K562 (cell line): ENCODE data around the gene HP1BP3. TPM values are rescaled to one million over a fixed set of nuclear protein-coding genes. Genes with fewer than 3 reads are reported as not detected.
A peak's percentile ranks its signal among the peaks of the same experiment; 100 is the strongest.

Experiments
- ATAC-seq: fragments of 200-7000 bp; cut with Tn5 transposase; 3 replicates; pipeline ENCODE4 v1.9.1; 2020; ENCODE audit warnings: moderate library complexity
- BruUV-seq: library from RNA; stranded (reverse); fragments of 400-500 nt; replicated peaks from 2 replicates; lab custom pipeline; 2021; lab: Mats Ljungman, UMichigan
- CTCF ChIA-PET: fragments of 300-600 bp; formaldehyde crosslinking; extraction: SDS; loops from one replicate; lab custom pipeline; 2021; ENCODE audit warnings: low intra/inter-chr PET ratio; lab: Yijun Ruan, JAX
- POLR2A ChIA-PET: fragments of 300-600, 350-650 bp; sonication (Branson Sonifier 250); formaldehyde crosslinking; extraction: SDS; loops from one replicate; lab custom pipeline; 2021; ENCODE audit warnings: antibody characterized with exemption, inconsistent platforms; lab: Yijun Ruan, JAX
- DNase-seq, 4 experiments: peaks; one replicate each; pipeline versions ENCODE4 v3.0.0 to v3.0.0-alpha.2; 2011 to 2018; ENCODE audit warnings: low spot score in 3 of 4, mixed read lengths in 3 of 4; ENCODE audit errors: extremely low read depth in 1 of 4
- FAIRE-seq: peaks from 2 replicates; lab custom pipeline; 2011; peaks lifted over from hg19 to GRCh38; lab: Jason Lieb, UNC
- H2AFZ ChIP-seq: 2 replicates; pipeline ENCODE4 v1.6.0; 2011; ENCODE audit warnings: low read depth, low read length, control low read depth, inconsistent platforms
- H3K27ac ChIP-seq: fragments of 200-600 bp; 3 replicates; pipeline ENCODE4 v1.8.0; 2011; ENCODE audit warnings: low read depth, mild to moderate bottlenecking, control low read depth, inconsistent platforms, low read length, moderate library complexity, mixed read lengths; ENCODE audit errors: extremely low read depth
- H3K27me3 ChIP-seq, 2 experiments: fragments of 300-600 bp in 1 of 2; 2 replicates in 1 of 2; 3 replicates in 1 of 2; pipeline versions ENCODE4 v1.6.0 to v1.8.0; 2011; ENCODE audit warnings: inconsistent platforms in 2 of 2, low read length in 2 of 2, mild to moderate bottlenecking in 1 of 2, mixed read lengths in 1 of 2, moderate library complexity in 1 of 2; ENCODE audit not compliant: control insufficient read depth in 2 of 2, insufficient read depth in 2 of 2
- H3K36me3 ChIP-seq: fragments of 300-600 bp; 3 replicates; pipeline ENCODE4 v1.8.0; 2011; ENCODE audit warnings: mild to moderate bottlenecking, low read length, inconsistent platforms; ENCODE audit not compliant: control insufficient read depth, insufficient read depth
- H3K4me1 ChIP-seq, 2 experiments: fragments of 200-600 bp in 1 of 2; replicated peaks in 1 of 2; 2 replicates in 1 of 2; 3 replicates in 1 of 2; pipeline versions ENCODE4 v1.5.1 to v1.8.0; 2011; ENCODE audit warnings: inconsistent platforms in 2 of 2, low read length in 2 of 2, mild to moderate bottlenecking in 1 of 2, mixed read lengths in 1 of 2, moderate library complexity in 1 of 2; ENCODE audit not compliant: control insufficient read depth in 2 of 2, insufficient read depth in 2 of 2
- H3K4me2 ChIP-seq: 2 replicates; pipeline ENCODE4 v1.6.1; 2011; ENCODE audit warnings: low read length, control low read depth, inconsistent platforms, mixed read lengths; ENCODE audit not compliant: insufficient read depth
- H3K4me3 ChIP-seq: fragments of 200-600 bp; sonication (generic), shearing (Covaris generic); 2 replicates; pipeline ENCODE4 v1.5.1; 2016; ENCODE audit warnings: control low read depth, inconsistent platforms
- H3K79me2 ChIP-seq: fragments of 200-600 bp; 3 replicates; pipeline ENCODE4 v1.8.0; 2011; ENCODE audit warnings: low read length, inconsistent platforms; ENCODE audit not compliant: control insufficient read depth, insufficient read depth
- H3K9ac ChIP-seq, 2 experiments: 2 replicates each; pipeline versions ENCODE4 v1.6.0 to v1.6.1; 2011; ENCODE audit warnings: low read depth in 2 of 2, low read length in 2 of 2, control low read depth in 1 of 2, inconsistent platforms in 1 of 2, mild to moderate bottlenecking in 1 of 2, mixed read lengths in 1 of 2; ENCODE audit not compliant: insufficient read depth in 1 of 2
- H3K9me1 ChIP-seq: one replicate; pipeline ENCODE4 v1.6.0; 2011; ENCODE audit warnings: inconsistent platforms, mild to moderate bottlenecking, low read length, moderate library complexity; ENCODE audit not compliant: control insufficient read depth, insufficient read depth
- H3K9me3 ChIP-seq: replicated peaks from 2 replicates; pipeline ENCODE4 v1.5.1; 2011; ENCODE audit warnings: low read depth, low read length, inconsistent platforms; ENCODE audit not compliant: control insufficient read depth, insufficient read depth
- H4K20me1 ChIP-seq: replicated peaks from 2 replicates; pipeline ENCODE4 v1.6.1; 2011; ENCODE audit warnings: low read length, inconsistent platforms, mixed read lengths; ENCODE audit not compliant: control insufficient read depth, insufficient read depth
- EWSR1 ChIP-seq: fragments of 450-650 bp; IDR thresholded peaks from 2 replicates; pipeline ENCODE4 v1.6.1; 2018; ENCODE audit warnings: borderline replicate concordance, mild to moderate bottlenecking, low read depth, moderate library complexity; ENCODE audit not compliant: partially characterized antibody
- JUN ChIP-seq, 2 experiments: sonication (generic) in 1 of 2; formaldehyde crosslinking in 1 of 2; IDR thresholded peaks; 2 replicates each; pipeline versions ENCODE4 v1.6.1 to v1.8.0; 2012 to 2022; ENCODE audit warnings: borderline replicate concordance in 2 of 2, mild to moderate bottlenecking in 2 of 2, improper control_type of control experiment in 1 of 2, low read depth in 1 of 2, low read length in 1 of 2, missing genetic modification reagents in 1 of 2
- KDM5B ChIP-seq: fragments of 200-600 bp; sonication (generic); IDR thresholded peaks from 2 replicates; pipeline ENCODE4 v1.6.1; 2012; ENCODE audit warnings: low read depth, mild to moderate bottlenecking, moderate library complexity, low read length, control low read depth, inconsistent platforms; ENCODE audit not compliant: insufficient replicate concordance
- LARP7 ChIP-seq: fragments of 450-650 bp; IDR thresholded peaks from 2 replicates; pipeline ENCODE4 v1.6.1; 2016
- RBM17 ChIP-seq: fragments of 200-400 bp; formaldehyde crosslinking; IDR thresholded peaks from 2 replicates; pipeline ENCODE4 v1.6.1; 2017; ENCODE audit warnings: low read depth, mild to moderate bottlenecking, low read length, borderline replicate concordance
- SMAD4 ChIP-seq: fragments of 250-450 bp; sonication (Bioruptor Pico); conservative IDR thresholded peaks from 2 replicates; pipeline ENCODE4 v1.8.0; 2021; ENCODE audit warnings: inconsistent platforms, mild to moderate bottlenecking, moderate library complexity
- ZBTB1 ChIP-seq: sonication (generic); formaldehyde crosslinking; IDR thresholded peaks from 2 replicates; pipeline ENCODE4 v1.8.1; 2023; ENCODE audit warnings: missing genetic modification reagents, low read depth, mild to moderate bottlenecking, borderline replicate concordance
- ZNF24 ChIP-seq: fragments of 450-650 bp; IDR thresholded peaks from 2 replicates; pipeline ENCODE4 v1.6.1; 2016
- WGBS: fragments of 100-300 bp; shearing (Covaris generic); methylation state at CpG from one replicate; pipeline ENCODE4 v1.1.6; 2016; ENCODE audit warnings: low coverage, mixed read lengths; ENCODE audit not compliant: insufficient coverage; ENCODE audit errors: missing lambda C conversion rate; 5-methylcytosine and 5-hydroxymethylcytosine counted together
- in situ Hi-C: fragments of 300-500 bp; cut with MboI; formaldehyde crosslinking; loops from 4 replicates; pipeline ENCODE4 v1.15.0; 2018; ENCODE audit warnings: inconsistent platforms, mixed read lengths
- intact Hi-C: fragments of 100-400 bp; cut with micrococcal nuclease; formaldehyde crosslinking; loops from 2 replicates; pipeline ENCODE4 v1.14.2; 2022
- polyA plus RNA-seq, 8 experiments: library from polyadenylated mRNA; depleted of rRNA in 4 of 8; stranded (reverse) in 5 of 8; unstranded in 3 of 8; fragments of >200 nt; fragmentation: Nextera tagmentation in 2 of 8; fragmentation: Illumina TruSeq in 1 of 8; extraction: Ambion mirVana in 2 of 8; extraction: Trizol in 1 of 8; gene quantifications; 2 replicates each; pipeline versions ENCODE4 v1.2.1 to v1.2.3, GENCODE V29; 2011 to 2014; ENCODE audit warnings: inconsistent platforms in 1 of 8, missing spikeins in 1 of 8
- total RNA-seq, 7 experiments: library from RNA; depleted of rRNA in 6 of 7; stranded (reverse); fragments of >200 nt in 6 of 7; fragmentation: Illumina TruSeq in 2 of 7; extraction: Trizol in 2 of 7; gene quantifications; 2 replicates each; pipeline versions ENCODE4 v1.2.1 to v1.2.3, GENCODE V29; 2011 to 2021; ENCODE audit warnings: low replicate concordance in 1 of 7

HP1BP3 gene
- total and polyA plus RNA-seq, 9 of the 15 experiments (the other 6 are each of a cell fraction or from before 2014, with no cell fraction given), result 57.3 to 513 (median 240) TPM

- Histone ChIP-seq H3K79me2 (no peaks in the 10 kb centered on the region), H3K27me3 (no peaks in the 10 kb centered on the region), H3K4me1 (peaks cover 0 to 5% of the 10 kb centered on the region in 2 experiments; a peak in 2 of 5 replicates), H2AFZ (no peak overlapping the region), H3K9ac (no peak overlapping the region; a peak in 2 of 4 replicates), H3K36me3 (peaks cover 15% of the 10 kb centered on the region; the same call in 1 of the 3 replicates), H3K27ac (no peak overlapping the region), H3K9me3 (no peaks in the 10 kb centered on the region), H3K4me2 (no peak overlapping the region), H4K20me1 (no peaks in the 10 kb centered on the region), H3K9me1 (no peaks in the 10 kb centered on the region), H3K4me3 (no peak overlapping the region)
- WGBS, result 60% methylated on average over 4 of the region's 5 CpGs
- DNase-seq, result no peak
- no peak for TF ChIP-seq SMAD4 (CRISPR knock-in tag)
- no peak for TF ChIP-seq JUN (IDR thresholded peaks at IDR 0.05; ENCODE audit: borderline replicate concordance, low read depth, low read length)
- no peak for TF ChIP-seq JUN (CRISPR knock-in tag; IDR thresholded peaks at IDR 0.05; ENCODE audit: borderline replicate concordance)
- TF ChIP-seq LARP7, result no peak
- no peak for TF ChIP-seq KDM5B
- no peak for TF ChIP-seq EWSR1
- no peak for TF ChIP-seq ZBTB1 (CRISPR knock-in tag)
- TF ChIP-seq RBM17, result no peak
- no peak for TF ChIP-seq ZNF24
- no peak for FAIRE-seq
- in situ Hi-C loops (no loop called here), intact Hi-C loops (no loop called here)
- BruUV-seq, result no TSS peak
- ChIA-PET POLR2A (interaction anchor here (1.2 kb wide), 1 partner anchor 10 kb away, joined by 5 read pairs; no protein-coding TSS in a partner anchor), CTCF (no interaction called here)
- peak; percentile 59 for ATAC-seq
Observed at GRCh38 chr1:20819818-20820217, 32.7 kb upstream of the HP1BP3 start.
